Measurements from ENCODE around the gene ZDHHC20. TPM values are rescaled to one million over a fixed set of nuclear protein-coding genes. Genes with fewer than 3 reads are reported as not detected.
A peak's percentile ranks its signal among the peaks of the same experiment; 100 is the strongest.

ZDHHC20 gene
- total RNA-seq, 2 donors from 2014 or later, result 21.7 to 24.2 TPM

DNA sequence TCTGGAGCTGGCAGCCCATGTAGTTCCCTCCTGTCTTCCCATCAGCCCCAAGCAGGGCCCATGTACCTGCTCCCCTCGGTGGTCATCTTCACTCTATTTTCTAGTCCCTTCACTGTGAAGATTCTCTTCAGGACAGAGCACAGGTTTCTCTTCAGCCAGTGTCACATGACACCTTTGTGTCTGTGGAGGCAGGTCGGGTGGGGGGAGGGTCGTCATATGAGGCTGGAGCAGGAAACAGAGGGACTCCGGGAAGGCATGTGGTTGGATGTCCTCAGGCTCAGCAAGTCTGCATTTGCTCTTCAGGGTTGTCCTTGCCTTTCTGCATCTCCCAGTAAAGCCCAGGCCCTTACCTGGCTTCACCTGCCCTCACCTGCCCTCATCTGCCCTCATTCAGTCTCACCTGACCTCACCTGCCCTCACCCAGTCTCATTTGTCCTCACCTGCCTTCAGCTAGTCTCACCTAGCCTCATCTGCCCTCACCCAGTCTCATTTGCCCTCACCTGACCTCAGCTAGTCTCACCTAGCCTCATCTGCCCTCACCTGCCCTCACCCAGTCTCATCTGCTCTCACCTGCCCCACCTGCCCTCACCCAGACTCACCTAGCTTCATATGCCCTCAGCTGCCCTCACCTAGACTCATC is 120.3 kb downstream of the ZDHHC20 start:
- DNase-seq, result no peak
- intact Hi-C loops (cut with DNase I), result no loop called here
- no peak for ATAC-seq

DNA sequence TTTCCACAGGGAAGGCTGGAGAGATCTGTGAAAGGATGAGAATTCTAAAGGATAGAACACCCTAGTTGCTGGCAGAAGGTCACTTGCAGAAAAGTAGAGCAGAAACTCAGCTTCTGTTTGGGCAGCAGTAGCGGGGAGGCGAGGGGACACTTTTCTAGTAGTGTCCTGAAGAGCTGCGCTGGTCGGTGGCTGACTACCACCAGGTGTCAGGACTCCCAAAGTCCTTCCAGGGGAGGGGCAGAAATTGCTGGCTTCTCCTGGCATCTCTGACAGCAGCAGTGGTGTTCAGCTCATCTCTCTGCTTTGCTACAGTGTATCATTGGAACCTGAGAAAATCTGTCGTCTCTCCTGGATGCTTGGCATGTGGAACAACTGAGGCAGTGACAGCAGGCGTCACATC is 120.9 kb downstream of the ZDHHC20 start:
- intact Hi-C loops (cut with DNase I), result no loop called here
- DNase-seq (no peak), ATAC-seq (no peak)

DNA sequence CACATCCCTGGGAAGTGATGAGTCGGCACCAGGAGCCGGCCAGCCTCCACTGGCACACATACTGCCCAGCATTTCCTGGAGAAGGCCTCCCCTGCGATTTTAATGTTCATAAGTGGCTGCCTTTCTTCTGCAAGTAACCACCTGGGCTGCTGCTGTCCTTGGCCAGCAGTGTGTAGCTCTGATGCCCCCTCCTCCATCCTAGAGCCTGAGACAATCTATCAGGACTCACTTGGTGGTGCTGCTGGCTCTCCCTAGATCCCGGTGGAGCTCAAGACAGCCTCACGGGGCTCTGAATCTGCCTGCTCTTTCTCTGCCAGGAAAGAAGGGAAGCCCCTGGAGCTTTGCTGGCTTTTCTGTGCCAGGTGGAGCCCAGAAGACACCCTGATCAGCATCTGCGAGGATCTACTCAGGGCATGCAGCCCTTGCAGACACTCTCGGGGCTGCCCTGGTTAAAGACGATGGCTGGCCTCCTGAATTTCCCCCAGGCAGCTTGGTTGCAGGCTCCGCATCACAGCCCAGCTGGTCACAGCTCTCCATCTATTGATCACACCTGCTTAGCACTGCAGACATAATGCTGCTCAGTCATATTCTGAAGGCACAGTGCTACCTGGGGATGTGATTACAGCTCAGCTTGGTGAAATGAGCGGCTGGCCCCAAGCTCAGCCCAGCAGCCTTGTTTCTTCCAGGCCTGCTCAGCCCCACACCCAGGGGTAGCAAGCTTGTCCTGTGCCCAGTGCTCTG is 122.3 kb downstream of the ZDHHC20 start:
- ATAC-seq, result no peak

DNA sequence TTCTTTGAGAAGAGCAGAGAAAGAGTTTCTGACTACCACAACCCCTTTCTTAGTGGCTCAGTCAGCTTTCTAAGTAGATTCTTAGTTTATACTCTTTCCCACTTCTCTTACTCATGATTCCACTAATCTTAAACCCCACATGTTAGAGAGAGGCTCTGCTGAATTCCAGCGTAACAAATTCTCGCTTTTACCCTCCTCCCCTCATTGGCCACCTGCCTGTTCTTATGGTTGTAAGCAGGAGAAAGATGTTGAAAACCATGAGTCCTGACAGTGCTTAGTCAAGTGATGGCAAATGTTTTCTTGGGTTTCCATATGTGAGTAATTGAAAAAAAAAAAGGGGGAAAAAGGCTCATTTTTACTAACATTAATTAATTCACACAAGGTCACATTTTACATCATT is 125.9 kb downstream of the ZDHHC20 start:
- ATAC-seq (no peak), DNase-seq (no peak)
- intact Hi-C loops (cut with DNase I), result no loop called here

More for the DNA sequence above, 122.3 kb downstream of the ZDHHC20 start:
- intact Hi-C loops (cut with DNase I), result no loop called here
- DNase-seq, result no peak

DNA sequence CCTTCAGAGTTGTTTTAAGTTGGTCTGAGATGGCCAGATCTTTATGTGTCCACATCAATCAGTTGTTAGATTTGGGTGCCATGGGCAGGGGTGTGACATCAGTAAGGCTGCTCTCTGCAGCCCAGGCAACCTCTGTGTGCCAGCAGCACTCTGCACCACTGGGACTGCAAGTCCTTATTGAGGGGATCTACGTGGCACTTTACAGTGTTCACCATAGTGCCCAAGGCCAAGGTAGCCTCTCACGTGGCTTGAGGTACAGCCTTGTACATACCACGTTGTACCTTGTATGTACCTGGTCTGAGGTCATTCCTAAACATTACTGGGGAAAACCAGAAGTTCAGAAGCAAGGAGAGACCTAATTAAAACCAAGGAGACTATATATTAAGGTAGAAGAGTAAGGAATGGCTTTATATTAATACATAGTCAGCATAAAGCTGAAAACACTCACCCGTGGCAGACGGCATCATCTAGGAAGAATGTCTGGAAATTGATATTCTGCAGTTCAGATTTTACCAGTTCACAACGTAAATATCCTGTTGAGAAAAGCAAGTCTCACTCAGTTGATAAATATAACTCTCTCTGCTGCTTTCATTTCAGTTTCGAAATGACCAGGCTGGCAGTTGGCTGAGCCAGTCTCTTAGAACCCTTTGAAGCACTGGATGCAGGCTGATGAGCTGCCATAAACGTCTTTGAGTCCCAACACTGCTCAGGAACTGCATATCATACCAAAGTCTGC is 128.8 kb downstream of the ZDHHC20 start:
- ATAC-seq (no peak), DNase-seq (no peak)
- intact Hi-C loops (cut with DNase I), result no loop called here

DNA sequence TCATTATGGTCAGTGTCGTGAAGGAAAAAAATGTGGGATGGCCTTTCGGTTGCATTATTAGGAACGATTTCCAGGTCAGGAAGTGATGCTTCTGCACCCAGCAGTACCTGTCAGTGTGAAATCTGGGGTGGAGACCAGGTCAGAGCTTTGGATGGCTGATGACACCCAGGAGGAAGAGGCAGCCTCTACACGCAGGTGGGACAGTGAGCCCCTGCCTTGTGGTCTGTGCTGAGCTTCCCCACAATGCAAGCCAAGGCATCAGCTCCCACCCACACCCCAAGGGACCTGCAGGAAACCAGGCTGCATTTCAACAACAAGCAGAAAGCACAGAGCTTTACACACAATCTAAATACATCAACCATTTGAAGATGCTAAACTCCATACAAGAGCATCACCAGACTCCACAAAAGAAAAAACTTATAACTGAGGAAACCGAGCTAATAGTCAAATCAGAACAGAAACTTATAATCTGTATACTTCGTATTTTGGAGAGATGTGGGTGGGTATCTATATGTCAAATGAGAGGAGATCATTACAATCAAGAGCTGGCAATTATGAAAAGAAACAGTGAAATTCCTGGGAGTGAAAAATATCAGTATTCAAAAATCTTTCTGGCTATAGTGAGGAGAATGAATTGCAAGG is 130.1 kb downstream of the ZDHHC20 start:
- DNase-seq (no peak), ATAC-seq (no peak)
- intact Hi-C loops (cut with DNase I), result no loop called here

DNA sequence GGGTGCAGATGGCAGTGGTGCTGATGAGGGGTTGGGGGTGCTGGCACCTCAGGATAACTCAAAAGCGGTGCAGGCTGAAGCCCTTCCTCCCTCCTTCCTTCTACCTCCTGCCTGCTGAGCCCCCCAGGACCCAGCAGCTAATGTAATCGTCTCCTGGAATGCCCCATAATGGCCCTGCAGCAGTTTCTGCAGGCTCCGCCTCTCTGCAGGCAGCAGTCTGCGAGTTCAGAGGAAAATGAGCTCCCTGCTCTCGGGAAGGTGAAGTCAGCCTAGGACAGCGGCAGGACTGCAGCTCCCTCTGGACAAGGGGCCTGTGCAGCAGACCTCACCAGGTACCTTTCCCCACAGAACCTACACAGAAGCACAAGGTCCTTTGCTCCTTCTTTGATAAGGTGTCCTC is 130.9 kb downstream of the ZDHHC20 start:
- intact Hi-C loops (cut with DNase I), result no loop called here
- ATAC-seq, result no peak
- no peak for DNase-seq

DNA sequence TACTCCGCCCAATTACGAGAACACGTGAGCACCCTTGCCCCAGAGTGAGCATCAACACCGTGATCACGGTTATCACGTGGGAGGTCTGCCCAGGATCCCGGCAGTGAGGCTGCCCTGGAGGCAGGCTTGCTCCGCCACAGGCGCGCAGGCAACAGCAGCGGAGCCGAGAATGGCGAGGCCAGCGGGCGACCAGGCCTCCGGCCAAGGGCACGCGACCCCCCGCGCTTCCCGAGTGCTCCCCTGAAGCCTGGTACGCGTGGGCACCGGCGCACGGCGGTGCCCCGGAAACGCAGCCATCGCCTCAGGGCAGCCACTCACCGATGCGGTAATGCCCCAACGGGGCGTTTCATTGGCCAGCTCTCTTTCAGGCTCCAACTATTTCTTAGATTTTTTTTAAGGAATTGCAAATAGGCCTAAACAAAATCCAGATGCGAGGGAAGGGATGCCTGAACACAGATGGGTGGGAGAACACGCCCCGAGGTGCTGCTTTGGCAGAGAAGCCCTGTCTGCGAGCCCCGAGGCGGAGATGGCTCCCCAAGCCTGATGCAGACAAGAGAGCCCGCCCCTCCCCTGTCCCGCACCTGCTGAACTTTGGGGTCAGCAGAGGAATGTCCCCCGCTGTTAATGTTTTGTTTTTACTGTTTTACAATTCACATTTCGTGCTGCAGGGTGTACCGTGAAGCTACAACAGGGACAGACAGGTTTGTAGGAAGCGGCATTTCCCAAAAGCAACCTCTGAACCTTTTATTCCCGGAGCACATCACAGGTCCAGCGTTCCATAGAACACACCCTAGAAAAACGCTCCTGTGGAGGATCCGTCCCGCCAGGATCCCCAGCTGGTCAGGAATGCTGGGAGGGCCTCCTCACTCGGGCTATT is 132.7 kb downstream of the ZDHHC20 start:
- peak; percentile 32 for DNase-seq
- ATAC-seq, result peak; percentile 90 to 94
- intact Hi-C loops (cut with DNase I), result no loop called here

DNA sequence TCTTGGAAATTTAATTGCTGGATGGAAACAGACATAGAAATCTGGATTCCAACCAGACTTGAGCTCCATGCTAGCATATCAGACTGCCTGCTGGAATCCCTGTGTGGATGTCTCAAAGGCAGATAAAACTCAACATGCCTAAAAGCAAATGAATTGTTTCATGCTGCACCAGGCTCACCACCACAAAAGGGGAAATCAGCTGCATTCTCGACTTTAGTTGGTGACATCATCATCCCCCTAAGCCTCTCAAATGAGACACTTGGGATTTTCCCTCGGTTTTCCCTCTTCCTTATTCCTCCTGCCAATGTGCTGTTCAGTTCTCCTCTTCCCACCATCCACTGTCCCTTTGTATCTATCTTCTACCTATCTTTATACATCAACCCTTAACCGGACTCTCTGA is 134.3 kb downstream of the ZDHHC20 start:
- ATAC-seq, result no peak
- no peak for DNase-seq
- intact Hi-C loops (cut with DNase I), result no loop called here

DNA sequence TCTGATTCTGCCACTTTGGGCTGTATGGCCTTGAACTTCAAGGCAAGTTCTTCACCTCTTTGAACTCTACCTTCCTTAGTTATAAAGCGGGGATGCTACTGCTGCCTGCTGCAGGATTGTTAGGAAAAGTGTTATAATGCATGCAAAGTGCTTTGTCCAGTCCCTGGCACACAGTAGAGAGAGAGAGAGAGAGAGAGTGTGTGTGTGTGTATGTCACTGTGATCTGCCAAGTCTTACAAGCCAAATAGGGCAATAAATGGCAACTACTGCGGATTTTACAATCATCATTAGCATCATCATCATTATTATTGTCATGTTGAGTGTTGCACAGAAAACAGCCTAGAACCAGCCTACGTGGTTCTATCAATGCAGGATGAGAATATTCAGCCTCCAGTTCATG is 136.1 kb downstream of the ZDHHC20 start:
- intact Hi-C loops (cut with DNase I), result no loop called here
- ATAC-seq (no peak), DNase-seq (no peak)

Other genes starting within 250 kb of the ZDHHC20 start
- gene MICU2, start 144.9 kb upstream of the ZDHHC20 start, total RNA-seq, result 10 to 100 TPM; 43.5 to 49.5 TPM
- 1 to 10 TPM; 5.9 to 7.8 TPM for gene FGF9, start 211.8 kb upstream of the ZDHHC20 start, total RNA-seq

Measured in left cardiac atrium (tissue), 4 donors.